ENCODE results near the gene RBM14. TPM values are rescaled to one million over a fixed set of nuclear protein-coding genes. Genes with fewer than 3 reads are reported as not detected.
A peak's percentile ranks its signal among the peaks of the same experiment; 100 is the strongest.

Gene RBM14
- total and polyA plus RNA-seq, 10 of the 15 experiments (the other 5 are each of a cell fraction or from before 2014, with no cell fraction given), result 5.4 to 140 (median 44.5) TPM

DNA sequence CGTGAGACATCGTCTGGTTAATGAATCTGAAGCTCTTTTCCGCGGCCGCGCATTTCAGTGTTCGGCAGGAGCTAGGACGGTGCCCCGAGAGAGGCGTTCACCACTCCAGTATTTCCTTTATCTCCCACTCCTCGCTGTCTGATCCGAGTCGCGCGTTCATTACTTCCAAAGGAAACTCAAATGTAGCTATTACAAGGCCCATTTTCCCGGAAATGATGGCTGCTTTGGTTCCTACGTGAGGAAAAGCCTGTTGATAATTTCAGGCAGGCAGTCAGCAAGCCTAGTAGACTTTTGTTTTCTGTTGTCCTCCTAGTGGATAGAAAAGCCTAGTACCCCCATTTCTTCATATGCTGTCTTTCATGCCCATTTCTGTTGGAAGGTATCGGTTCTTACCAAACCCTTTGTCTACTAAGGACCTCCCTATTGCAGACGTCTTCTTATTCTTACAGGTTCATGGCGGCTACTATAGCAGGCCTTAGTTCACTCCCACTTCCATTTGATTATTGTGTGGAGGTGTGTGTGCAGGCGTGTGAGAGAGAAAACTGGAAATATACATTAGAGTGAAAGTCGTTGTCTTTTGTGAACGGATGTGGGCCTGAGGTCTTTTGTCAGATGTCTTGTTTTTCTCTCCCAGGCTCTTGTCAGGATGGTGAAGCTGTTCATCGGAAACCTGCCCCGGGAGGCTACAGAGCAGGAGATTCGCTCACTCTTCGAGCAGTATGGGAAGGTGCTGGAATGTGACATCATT lies 22.8 kb downstream of the RBM14 start:
- FAIRE-seq (peak; percentile 95), ATAC-seq (peak; percentile 6), DNase-seq (ENCODE audit: low read depth, low spot score) (no peak)
- Histone ChIP-seq H3K9ac (ENCODE audit: control insufficient read depth, insufficient read depth, low read length) (peak overlapping the region; percentile 97), H3K9me3 (replicated peaks; ENCODE audit: control insufficient read depth, insufficient read depth, low read length) (no peaks in the 10 kb centered on the region), H3K36me3 (ENCODE audit: control insufficient read depth in 2 of 2, insufficient read depth in 2 of 2, low read length in 1 of 2) (peaks cover 12 to 34% of the 10 kb centered on the region in 2 experiments), H3K4me2 (ENCODE audit: control insufficient read depth, insufficient read depth) (peak overlapping the region; percentile 70), H3K4me3 (peak overlapping the region; percentile 90), H2AFZ (ENCODE audit: control insufficient read depth, low read depth, low read length) (no peak overlapping the region), H3K27me3 (replicated peaks in 1 of 2; ENCODE audit: control insufficient read depth in 2 of 2, insufficient read depth in 2 of 2, low read length in 1 of 2) (no peaks in the 10 kb centered on the region), H3K4me1 (ENCODE audit: control insufficient read depth, insufficient read depth, low read length) (peaks cover 25% of the 10 kb centered on the region), H3K79me2 (ENCODE audit: control insufficient read depth, insufficient read depth, low read length) (peaks cover 84% of the 10 kb centered on the region), H4K20me1 (ENCODE audit: control insufficient read depth, insufficient read depth) (peaks cover 14% of the 10 kb centered on the region), H3K27ac (ENCODE audit: control insufficient read depth, insufficient read depth) (peak overlapping the region; percentile 92)
- intact Hi-C loops (cut with micrococcal nuclease; ENCODE audit: unreplicated experiment) (no loop called here), in situ Hi-C loops (cut with MboI) (no loop called here)
- BruUV-seq (replicated peaks), result TSS peak; percentile 56
- ChIA-PET CTCF (interaction anchor here (0.6 to 7.0 kb wide), 9 partner anchors 8 to 476 kb away, joined by 3 to 71 read pairs (median 11); partner anchors contain the start of genes CCDC87, CCS, RBM14 and RBM4B), RAD21 (ENCODE audit: unreplicated experiment) (interaction anchor here (0.6 to 3.5 kb wide), 6 partner anchors 18 to 194 kb away, joined by 3 to 36 read pairs (median 6); partner anchors contain the start of genes ACTN3, RBM4B and ZDHHC24), SMC1A (ENCODE audit: uncharacterized antibody, unreplicated experiment) (interaction anchor here (0.7 to 3.6 kb wide), 15 partner anchors 8 to 127 kb away, joined by 3 to 21 read pairs (median 6); partner anchors contain the start of genes ACTN3, RBM4B and ZDHHC24), POLR2A (interaction anchor here (0.5 to 4.3 kb wide), 10 partner anchors 10 to 204 kb away, joined by 3 to 105 read pairs (median 5); partner anchors contain the start of genes RBM14, RBM4B and RCE1)
- WGBS (ENCODE audit: insufficient coverage, insufficient replicate concordance, low lambda C conversion rate, missing lambda C conversion rate), result 13% methylated on average over 27 of the region's 27 CpGs
- TF ChIP-seq MTA3 (IDR thresholded peaks at IDR 0.05; ENCODE audit: borderline replicate concordance, low read length), result peak; percentile 26; the same call in 1 of the 2 replicates
- TF ChIP-seq, protein P1, sequence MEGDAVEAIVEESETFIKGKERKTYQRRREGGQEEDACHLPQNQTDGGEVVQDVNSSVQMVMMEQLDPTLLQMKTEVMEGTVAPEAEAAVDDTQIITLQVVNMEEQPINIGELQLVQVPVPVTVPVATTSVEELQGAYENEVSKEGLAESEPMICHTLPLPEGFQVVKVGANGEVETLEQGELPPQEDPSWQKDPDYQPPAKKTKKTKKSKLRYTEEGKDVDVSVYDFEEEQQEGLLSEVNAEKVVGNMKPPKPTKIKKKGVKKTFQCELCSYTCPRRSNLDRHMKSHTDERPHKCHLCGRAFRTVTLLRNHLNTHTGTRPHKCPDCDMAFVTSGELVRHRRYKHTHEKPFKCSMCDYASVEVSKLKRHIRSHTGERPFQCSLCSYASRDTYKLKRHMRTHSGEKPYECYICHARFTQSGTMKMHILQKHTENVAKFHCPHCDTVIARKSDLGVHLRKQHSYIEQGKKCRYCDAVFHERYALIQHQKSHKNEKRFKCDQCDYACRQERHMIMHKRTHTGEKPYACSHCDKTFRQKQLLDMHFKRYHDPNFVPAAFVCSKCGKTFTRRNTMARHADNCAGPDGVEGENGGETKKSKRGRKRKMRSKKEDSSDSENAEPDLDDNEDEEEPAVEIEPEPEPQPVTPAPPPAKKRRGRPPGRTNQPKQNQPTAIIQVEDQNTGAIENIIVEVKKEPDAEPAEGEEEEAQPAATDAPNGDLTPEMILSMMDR (IDR thresholded peaks at IDR 0.05 in 2 of 3, conservative IDR thresholded peaks at IDR 0.05 in 1 of 3; ENCODE audit: control insufficient read depth in 2 of 3, extremely low read depth in 1 of 3, insufficient read depth in 1 of 3, low read depth in 3 of 3, low read length in 3 of 3), result 0 out of 6 replicates have a peak, but pooled peaks of 1 of the 3 experiments have one; percentile 9
- TF ChIP-seq DPF2 (IDR thresholded peaks at IDR 0.05), result no peak
- TF ChIP-seq IKZF2 (IDR thresholded peaks at IDR 0.05), result peak in 1 of 2 experiments; percentile 1; a peak in 1 of 4 replicates
- TF ChIP-seq, protein P2, sequence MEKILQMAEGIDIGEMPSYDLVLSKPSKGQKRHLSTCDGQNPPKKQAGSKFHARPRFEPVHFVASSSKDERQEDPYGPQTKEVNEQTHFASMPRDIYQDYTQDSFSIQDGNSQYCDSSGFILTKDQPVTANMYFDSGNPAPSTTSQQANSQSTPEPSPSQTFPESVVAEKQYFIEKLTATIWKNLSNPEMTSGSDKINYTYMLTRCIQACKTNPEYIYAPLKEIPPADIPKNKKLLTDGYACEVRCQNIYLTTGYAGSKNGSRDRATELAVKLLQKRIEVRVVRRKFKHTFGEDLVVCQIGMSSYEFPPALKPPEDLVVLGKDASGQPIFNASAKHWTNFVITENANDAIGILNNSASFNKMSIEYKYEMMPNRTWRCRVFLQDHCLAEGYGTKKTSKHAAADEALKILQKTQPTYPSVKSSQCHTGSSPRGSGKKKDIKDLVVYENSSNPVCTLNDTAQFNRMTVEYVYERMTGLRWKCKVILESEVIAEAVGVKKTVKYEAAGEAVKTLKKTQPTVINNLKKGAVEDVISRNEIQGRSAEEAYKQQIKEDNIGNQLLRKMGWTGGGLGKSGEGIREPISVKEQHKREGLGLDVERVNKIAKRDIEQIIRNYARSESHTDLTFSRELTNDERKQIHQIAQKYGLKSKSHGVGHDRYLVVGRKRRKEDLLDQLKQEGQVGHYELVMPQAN (conservative IDR thresholded peaks at IDR 0.05), result 0 out of 2 replicates have a peak, but pooled peaks have one; percentile 34
- no peak for TF ChIP-seq MTA2 (IDR thresholded peaks at IDR 0.05; ENCODE audit: low read depth)
- TF ChIP-seq EZH2 (IDR thresholded peaks at IDR 0.05; ENCODE audit: borderline replicate concordance, control insufficient read depth, low read depth, low read length), result no peak
- TF ChIP-seq NR2F1 (conservative IDR thresholded peaks at IDR 0.05), result no peak
- TF ChIP-seq, protein P3, sequence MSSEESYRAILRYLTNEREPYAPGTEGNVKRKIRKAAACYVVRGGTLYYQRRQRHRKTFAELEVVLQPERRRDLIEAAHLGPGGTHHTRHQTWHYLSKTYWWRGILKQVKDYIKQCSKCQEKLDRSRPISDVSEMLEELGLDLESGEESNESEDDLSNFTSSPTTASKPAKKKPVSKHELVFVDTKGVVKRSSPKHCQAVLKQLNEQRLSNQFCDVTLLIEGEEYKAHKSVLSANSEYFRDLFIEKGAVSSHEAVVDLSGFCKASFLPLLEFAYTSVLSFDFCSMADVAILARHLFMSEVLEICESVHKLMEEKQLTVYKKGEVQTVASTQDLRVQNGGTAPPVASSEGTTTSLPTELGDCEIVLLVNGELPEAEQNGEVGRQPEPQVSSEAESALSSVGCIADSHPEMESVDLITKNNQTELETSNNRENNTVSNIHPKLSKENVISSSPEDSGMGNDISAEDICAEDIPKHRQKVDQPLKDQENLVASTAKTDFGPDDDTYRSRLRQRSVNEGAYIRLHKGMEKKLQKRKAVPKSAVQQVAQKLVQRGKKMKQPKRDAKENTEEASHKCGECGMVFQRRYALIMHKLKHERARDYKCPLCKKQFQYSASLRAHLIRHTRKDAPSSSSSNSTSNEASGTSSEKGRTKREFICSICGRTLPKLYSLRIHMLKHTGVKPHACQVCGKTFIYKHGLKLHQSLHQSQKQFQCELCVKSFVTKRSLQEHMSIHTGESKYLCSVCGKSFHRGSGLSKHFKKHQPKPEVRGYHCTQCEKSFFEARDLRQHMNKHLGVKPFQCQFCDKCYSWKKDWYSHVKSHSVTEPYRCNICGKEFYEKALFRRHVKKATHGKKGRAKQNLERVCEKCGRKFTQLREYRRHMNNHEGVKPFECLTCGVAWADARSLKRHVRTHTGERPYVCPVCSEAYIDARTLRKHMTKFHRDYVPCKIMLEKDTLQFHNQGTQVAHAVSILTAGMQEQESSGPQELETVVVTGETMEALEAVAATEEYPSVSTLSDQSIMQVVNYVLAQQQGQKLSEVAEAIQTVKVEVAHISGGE (CRISPR knock-in tag; IDR thresholded peaks at IDR 0.05), result no peak
- peak; percentile 8; the same call in 1 of the 2 replicates for TF ChIP-seq PML (IDR thresholded peaks at IDR 0.05; ENCODE audit: low read length)
- TF ChIP-seq, protein P4, sequence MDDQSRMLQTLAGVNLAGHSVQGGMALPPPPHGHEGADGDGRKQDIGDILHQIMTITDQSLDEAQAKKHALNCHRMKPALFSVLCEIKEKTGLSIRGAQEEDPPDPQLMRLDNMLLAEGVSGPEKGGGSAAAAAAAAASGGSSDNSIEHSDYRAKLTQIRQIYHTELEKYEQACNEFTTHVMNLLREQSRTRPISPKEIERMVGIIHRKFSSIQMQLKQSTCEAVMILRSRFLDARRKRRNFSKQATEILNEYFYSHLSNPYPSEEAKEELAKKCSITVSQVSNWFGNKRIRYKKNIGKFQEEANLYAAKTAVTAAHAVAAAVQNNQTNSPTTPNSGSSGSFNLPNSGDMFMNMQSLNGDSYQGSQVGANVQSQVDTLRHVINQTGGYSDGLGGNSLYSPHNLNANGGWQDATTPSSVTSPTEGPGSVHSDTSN (IDR thresholded peaks at IDR 0.05; ENCODE audit: insufficient replicate concordance, low read depth, low read length), result no peak
